ENCODE results near the gene RAPGEF5. TPM values are rescaled to one million over a fixed set of nuclear protein-coding genes. Genes with fewer than 3 reads are reported as not detected.

The RAPGEF5 gene
- polyA plus RNA-seq, 1 of the 3 experiments (the other 2 are of a cell fraction), result 1.2 TPM

DNA sequence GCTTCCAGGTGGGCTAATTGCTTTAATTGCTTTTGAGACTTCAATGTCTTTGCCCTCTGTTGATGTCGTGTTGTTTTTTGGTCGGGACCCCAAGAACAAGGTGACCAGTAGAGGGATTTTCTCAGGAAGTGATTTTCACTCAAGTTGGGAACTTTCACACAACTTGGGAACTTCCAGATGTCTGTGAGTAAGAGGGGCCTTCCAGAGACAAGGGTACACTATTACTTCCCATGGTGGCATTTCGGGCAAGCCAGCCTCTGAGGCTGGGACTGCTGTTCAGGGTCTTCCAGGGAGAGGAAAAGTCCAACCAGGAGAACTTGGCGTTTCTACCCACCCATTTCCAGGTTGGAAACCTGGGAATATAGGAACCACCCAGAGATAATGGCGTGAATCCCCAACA lies 241.3 kb downstream of the RAPGEF5 start:
- Histone ChIP-seq H3K9me2 (no peaks in the 10 kb centered on the region), H3K36me3 (replicated peaks in 1 of 2; ENCODE audit: control insufficient read depth in 1 of 2, insufficient read depth in 2 of 2, low read length in 1 of 2) (no peaks in the 10 kb centered on the region), H3K4me3 (ENCODE audit: low read depth in 2 of 2, low read length in 1 of 2) (no peak overlapping the region), H3K27me3 (ENCODE audit: insufficient read depth) (no peaks in the 10 kb centered on the region), H3K79me2 (ENCODE audit: insufficient read depth) (no peaks in the 10 kb centered on the region), H2AFZ (ENCODE audit: low read depth) (no peak overlapping the region), H3K9ac (no peak overlapping the region), H3F3A (replicated peaks; ENCODE audit: insufficient read depth) (no peaks in the 10 kb centered on the region), H3K4me1 (ENCODE audit: control insufficient read depth in 1 of 2, insufficient read depth in 2 of 2, low read depth in 1 of 2, low read length in 1 of 2) (peaks cover 0 to 4% of the 10 kb centered on the region in 2 experiments; a peak in 1 of 4 replicates), H3K9me3 (no peaks in the 10 kb centered on the region), H3K4me2 (no peak overlapping the region), H4K20me1 (ENCODE audit: insufficient read depth) (no peaks in the 10 kb centered on the region), H3K27ac (ENCODE audit: low read depth in 2 of 2, low read length in 1 of 2) (no peak overlapping the region)
- POLR2A ChIA-PET, result no interaction called here
- DNase-seq, result no peak
- WGBS (ENCODE audit: low lambda C conversion rate), result 59% methylated on average over 5 of the region's 5 CpGs
- CTCF ChIA-PET, result interaction anchor here (0.5 to 9.6 kb wide), 7 partner anchors 13 to 384 kb away, joined by 3 to 203 read pairs (median 5); partner anchors contain the start of gene STEAP1B
- TF ChIP-seq, protein P1, sequence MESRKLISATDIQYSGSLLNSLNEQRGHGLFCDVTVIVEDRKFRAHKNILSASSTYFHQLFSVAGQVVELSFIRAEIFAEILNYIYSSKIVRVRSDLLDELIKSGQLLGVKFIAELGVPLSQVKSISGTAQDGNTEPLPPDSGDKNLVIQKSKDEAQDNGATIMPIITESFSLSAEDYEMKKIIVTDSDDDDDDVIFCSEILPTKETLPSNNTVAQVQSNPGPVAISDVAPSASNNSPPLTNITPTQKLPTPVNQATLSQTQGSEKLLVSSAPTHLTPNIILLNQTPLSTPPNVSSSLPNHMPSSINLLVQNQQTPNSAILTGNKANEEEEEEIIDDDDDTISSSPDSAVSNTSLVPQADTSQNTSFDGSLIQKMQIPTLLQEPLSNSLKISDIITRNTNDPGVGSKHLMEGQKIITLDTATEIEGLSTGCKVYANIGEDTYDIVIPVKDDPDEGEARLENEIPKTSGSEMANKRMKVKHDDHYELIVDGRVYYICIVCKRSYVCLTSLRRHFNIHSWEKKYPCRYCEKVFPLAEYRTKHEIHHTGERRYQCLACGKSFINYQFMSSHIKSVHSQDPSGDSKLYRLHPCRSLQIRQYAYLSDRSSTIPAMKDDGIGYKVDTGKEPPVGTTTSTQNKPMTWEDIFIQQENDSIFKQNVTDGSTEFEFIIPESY (IDR thresholded peaks at IDR 0.05; ENCODE audit: borderline replicate concordance, low read depth), result no peak
- TF ChIP-seq, protein P2, sequence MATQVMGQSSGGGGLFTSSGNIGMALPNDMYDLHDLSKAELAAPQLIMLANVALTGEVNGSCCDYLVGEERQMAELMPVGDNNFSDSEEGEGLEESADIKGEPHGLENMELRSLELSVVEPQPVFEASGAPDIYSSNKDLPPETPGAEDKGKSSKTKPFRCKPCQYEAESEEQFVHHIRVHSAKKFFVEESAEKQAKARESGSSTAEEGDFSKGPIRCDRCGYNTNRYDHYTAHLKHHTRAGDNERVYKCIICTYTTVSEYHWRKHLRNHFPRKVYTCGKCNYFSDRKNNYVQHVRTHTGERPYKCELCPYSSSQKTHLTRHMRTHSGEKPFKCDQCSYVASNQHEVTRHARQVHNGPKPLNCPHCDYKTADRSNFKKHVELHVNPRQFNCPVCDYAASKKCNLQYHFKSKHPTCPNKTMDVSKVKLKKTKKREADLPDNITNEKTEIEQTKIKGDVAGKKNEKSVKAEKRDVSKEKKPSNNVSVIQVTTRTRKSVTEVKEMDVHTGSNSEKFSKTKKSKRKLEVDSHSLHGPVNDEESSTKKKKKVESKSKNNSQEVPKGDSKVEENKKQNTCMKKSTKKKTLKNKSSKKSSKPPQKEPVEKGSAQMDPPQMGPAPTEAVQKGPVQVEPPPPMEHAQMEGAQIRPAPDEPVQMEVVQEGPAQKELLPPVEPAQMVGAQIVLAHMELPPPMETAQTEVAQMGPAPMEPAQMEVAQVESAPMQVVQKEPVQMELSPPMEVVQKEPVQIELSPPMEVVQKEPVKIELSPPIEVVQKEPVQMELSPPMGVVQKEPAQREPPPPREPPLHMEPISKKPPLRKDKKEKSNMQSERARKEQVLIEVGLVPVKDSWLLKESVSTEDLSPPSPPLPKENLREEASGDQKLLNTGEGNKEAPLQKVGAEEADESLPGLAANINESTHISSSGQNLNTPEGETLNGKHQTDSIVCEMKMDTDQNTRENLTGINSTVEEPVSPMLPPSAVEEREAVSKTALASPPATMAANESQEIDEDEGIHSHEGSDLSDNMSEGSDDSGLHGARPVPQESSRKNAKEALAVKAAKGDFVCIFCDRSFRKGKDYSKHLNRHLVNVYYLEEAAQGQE (IDR thresholded peaks at IDR 0.05; ENCODE audit: low read depth, low read length), result no peak
- no peak for TF ChIP-seq TEAD4 (IDR thresholded peaks at IDR 0.05; ENCODE audit: borderline replicate concordance, insufficient read depth)
- TF ChIP-seq, protein P3, sequence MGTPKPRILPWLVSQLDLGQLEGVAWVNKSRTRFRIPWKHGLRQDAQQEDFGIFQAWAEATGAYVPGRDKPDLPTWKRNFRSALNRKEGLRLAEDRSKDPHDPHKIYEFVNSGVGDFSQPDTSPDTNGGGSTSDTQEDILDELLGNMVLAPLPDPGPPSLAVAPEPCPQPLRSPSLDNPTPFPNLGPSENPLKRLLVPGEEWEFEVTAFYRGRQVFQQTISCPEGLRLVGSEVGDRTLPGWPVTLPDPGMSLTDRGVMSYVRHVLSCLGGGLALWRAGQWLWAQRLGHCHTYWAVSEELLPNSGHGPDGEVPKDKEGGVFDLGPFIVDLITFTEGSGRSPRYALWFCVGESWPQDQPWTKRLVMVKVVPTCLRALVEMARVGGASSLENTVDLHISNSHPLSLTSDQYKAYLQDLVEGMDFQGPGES (IDR thresholded peaks at IDR 0.05; ENCODE audit: low read depth, low read length), result no peak
- TF ChIP-seq FOXM1 (IDR thresholded peaks at IDR 0.05; ENCODE audit: low read depth), result no peak
- no peak for TF ChIP-seq EP300 (IDR thresholded peaks at IDR 0.05; ENCODE audit: borderline replicate concordance in 1 of 2, low read depth in 1 of 2, low read length in 1 of 2)
- no peak for TF ChIP-seq MXI1 (IDR thresholded peaks at IDR 0.05; ENCODE audit: low read depth, low read length)
- TF ChIP-seq MEF2A (IDR thresholded peaks at IDR 0.05; ENCODE audit: borderline replicate concordance, low read depth), result no peak
- no peak for TF ChIP-seq RAD21 (IDR thresholded peaks at IDR 0.05; ENCODE audit: low read length)
- no peak for TF ChIP-seq SIN3A (IDR thresholded peaks at IDR 0.05; ENCODE audit: borderline replicate concordance, low read depth, low read length)
- no peak for TF ChIP-seq FOSL2 (IDR thresholded peaks at IDR 0.05; ENCODE audit: borderline replicate concordance, low read depth)
